ENCODE measurements around the gene ZNF787. TPM values are rescaled to one million over a fixed set of nuclear protein-coding genes. Genes with fewer than 3 reads are reported as not detected.
A peak's percentile ranks its signal among the peaks of the same experiment; 100 is the strongest.

Gene ZNF787
- total and polyA plus RNA-seq, 2 donors (not counting 3 experiments of a cell fraction or from before 2014, with no cell fraction given): 11.6 to 32.7 TPM

DNA sequence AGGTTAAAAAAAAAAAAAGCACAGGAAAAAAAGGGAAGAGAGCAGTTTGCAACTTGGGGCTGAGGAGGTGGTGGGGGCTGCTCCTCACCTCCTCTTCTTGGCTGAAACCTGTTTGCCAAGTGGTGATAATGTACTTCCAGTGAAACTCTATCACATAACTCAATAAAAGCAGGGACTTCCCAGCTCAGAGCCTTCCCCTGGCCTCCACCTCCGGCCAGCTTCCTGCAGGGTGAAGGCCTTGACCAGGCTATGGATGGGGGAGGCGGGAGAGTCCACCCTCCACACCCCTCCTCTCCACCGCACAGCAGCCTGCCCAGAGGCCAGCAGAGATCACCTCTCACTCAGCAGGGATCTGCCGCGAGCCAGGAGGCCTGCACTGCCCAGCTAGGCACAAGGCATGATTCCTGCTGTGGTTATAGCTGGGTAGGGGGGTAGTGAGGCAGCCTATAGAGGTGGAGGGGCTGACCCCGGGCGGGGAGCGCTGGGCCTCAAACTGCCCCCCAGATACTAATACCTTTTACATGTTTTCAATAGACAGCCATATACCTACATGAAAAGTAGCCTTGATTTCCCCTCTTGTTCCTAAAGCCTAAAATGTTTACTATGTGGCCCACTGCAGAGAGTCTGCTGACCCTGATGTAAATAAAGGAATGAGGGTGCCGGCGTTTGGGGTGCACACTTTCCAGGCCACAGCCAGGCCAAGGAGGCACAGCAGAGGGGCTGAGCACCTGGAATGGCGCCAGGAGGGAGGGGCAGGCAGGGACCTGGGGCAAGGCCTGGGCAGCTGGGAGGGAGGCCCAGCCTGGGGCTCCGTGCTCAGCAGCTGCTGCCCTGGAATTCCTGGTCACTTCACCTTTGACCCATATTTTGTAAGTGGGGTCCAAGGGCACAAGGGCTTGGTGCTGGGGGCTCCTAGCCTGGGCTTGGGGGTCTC lies 10.3 kb downstream of the ZNF787 start:
- Histone ChIP-seq H3K4me1 (ENCODE audit: control insufficient read depth, extremely low read depth, insufficient read depth, low read length) (peaks cover 32% of the 10 kb centered on the region), H3K9me1 (replicated peaks; ENCODE audit: control insufficient read depth, extremely low read depth, insufficient read depth, low read length) (no peaks in the 10 kb centered on the region), H2AFZ (ENCODE audit: low read depth, low read length) (no peak overlapping the region), H3K36me3 (ENCODE audit: control insufficient read depth in 2 of 2, extremely low read depth in 1 of 2, insufficient read depth in 2 of 2, low read length in 2 of 2) (no peaks in the 10 kb centered on the region), H3K4me3 (replicated peaks in 1 of 3; ENCODE audit: insufficient read depth in 1 of 3, low read depth in 1 of 3, low read length in 3 of 3) (no peak overlapping the region), H3K4me2 (ENCODE audit: insufficient read depth, low read length) (peak overlapping the region; percentile 28), H3K9ac (replicated peaks; ENCODE audit: extremely low read depth, insufficient read depth, low read length) (no peak overlapping the region), H3K27ac (ENCODE audit: insufficient read depth, low read depth, low read length) (no peak overlapping the region), H3K27me3 (ENCODE audit: control insufficient read depth in 2 of 2, insufficient read depth in 2 of 2, low read length in 2 of 2) (no peaks in the 10 kb centered on the region), H4K20me1 (replicated peaks; ENCODE audit: control insufficient read depth, extremely low read depth, insufficient read depth, low read length) (no peaks in the 10 kb centered on the region), H3K9me3 (replicated peaks; ENCODE audit: control insufficient read depth, insufficient read depth, low read length) (no peaks in the 10 kb centered on the region), H3K79me2 (ENCODE audit: control insufficient read depth, insufficient read depth, low read length) (peaks cover 93% of the 10 kb centered on the region)
- DNase-seq (ENCODE audit: low read depth, low spot score) (peak; percentile 61), FAIRE-seq (peak; percentile 86)
- ChIA-PET CTCF (interaction anchor here (1.2 to 2.5 kb wide), 3 partner anchors 30 to 61 kb away, joined by 3 to 6 read pairs (median 6); no protein-coding TSS in a partner anchor), POLR2A (no interaction called here)
- BruUV-seq (replicated peaks): no TSS peak
- dilution Hi-C loops (cut with MboI; ENCODE audit: extremely low pct_ligation_motif_present, low sequenced_read_pairs) (no loop called here), intact Hi-C loops (cut with micrococcal nuclease) (loop anchor here (1.0 to 2.0 kb wide), 2 partner anchors 10 to 30 kb away; partner anchors contain the start of gene ZNF444)
- TF ChIP-seq EZH2 (IDR thresholded peaks at IDR 0.05; ENCODE audit: borderline replicate concordance, low read depth, low read length, severe bottlenecking): no peak
- TF ChIP-seq, protein P1, sequence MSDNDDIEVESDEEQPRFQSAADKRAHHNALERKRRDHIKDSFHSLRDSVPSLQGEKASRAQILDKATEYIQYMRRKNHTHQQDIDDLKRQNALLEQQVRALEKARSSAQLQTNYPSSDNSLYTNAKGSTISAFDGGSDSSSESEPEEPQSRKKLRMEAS (IDR thresholded peaks at IDR 0.05; ENCODE audit: insufficient read depth, insufficient read length): no peak
- TF ChIP-seq POLR2A (IDR thresholded peaks at IDR 0.05; ENCODE audit: low read depth, low read length): no peak

GRCh38 chr19:56109226-56109625 lies 11.9 kb downstream of the ZNF787 start:
- TF ChIP-seq EZH2 (IDR thresholded peaks at IDR 0.05; ENCODE audit: borderline replicate concordance, low read depth, low read length, severe bottlenecking) (no peak), GATA2 (IDR thresholded peaks at IDR 0.05; ENCODE audit: insufficient read depth, insufficient read length, low read depth, low read length) (no peak), POLR2AphosphoS5 (IDR thresholded peaks at IDR 0.05; ENCODE audit: insufficient read depth, low read depth, low read length) (no peak), POLR2A (IDR thresholded peaks at IDR 0.05; ENCODE audit: low read depth, low read length) (no peak), FOS (IDR thresholded peaks at IDR 0.05; ENCODE audit: borderline replicate concordance, insufficient read depth, low read length) (no peak), JUN (IDR thresholded peaks at IDR 0.05; ENCODE audit: borderline replicate concordance, insufficient read depth, insufficient read length, low read depth) (no peak), MYC (IDR thresholded peaks at IDR 0.05; ENCODE audit: low read depth, low read length) (no peak)
- TF ChIP-seq, protein P1 (IDR thresholded peaks at IDR 0.05; ENCODE audit: insufficient read depth, insufficient read length): no peak
- TF ChIP-seq, protein P2, sequence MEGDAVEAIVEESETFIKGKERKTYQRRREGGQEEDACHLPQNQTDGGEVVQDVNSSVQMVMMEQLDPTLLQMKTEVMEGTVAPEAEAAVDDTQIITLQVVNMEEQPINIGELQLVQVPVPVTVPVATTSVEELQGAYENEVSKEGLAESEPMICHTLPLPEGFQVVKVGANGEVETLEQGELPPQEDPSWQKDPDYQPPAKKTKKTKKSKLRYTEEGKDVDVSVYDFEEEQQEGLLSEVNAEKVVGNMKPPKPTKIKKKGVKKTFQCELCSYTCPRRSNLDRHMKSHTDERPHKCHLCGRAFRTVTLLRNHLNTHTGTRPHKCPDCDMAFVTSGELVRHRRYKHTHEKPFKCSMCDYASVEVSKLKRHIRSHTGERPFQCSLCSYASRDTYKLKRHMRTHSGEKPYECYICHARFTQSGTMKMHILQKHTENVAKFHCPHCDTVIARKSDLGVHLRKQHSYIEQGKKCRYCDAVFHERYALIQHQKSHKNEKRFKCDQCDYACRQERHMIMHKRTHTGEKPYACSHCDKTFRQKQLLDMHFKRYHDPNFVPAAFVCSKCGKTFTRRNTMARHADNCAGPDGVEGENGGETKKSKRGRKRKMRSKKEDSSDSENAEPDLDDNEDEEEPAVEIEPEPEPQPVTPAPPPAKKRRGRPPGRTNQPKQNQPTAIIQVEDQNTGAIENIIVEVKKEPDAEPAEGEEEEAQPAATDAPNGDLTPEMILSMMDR (IDR thresholded peaks at IDR 0.05; ENCODE audit: extremely low read depth in 1 of 2, insufficient read depth in 1 of 2, low read depth in 1 of 2, low read length in 2 of 2): no peak
- Histone ChIP-seq H3K9ac (replicated peaks; ENCODE audit: extremely low read depth, insufficient read depth, low read length) (no peak overlapping the region), H3K4me2 (ENCODE audit: insufficient read depth, low read length) (no peak overlapping the region), H3K27me3 (ENCODE audit: control insufficient read depth in 2 of 2, insufficient read depth in 2 of 2, low read length in 2 of 2) (no peaks in the 10 kb centered on the region), H3K79me2 (ENCODE audit: control insufficient read depth, insufficient read depth, low read length) (peaks cover 94% of the 10 kb centered on the region), H3K4me1 (ENCODE audit: control insufficient read depth, extremely low read depth, insufficient read depth, low read length) (peaks cover 28% of the 10 kb centered on the region), H3K9me3 (replicated peaks; ENCODE audit: control insufficient read depth, insufficient read depth, low read length) (no peaks in the 10 kb centered on the region), H3K4me3 (replicated peaks in 1 of 3; ENCODE audit: insufficient read depth in 1 of 3, low read depth in 1 of 3, low read length in 3 of 3) (no peak overlapping the region), H2AFZ (ENCODE audit: low read depth, low read length) (no peak overlapping the region), H3K36me3 (ENCODE audit: control insufficient read depth in 2 of 2, extremely low read depth in 1 of 2, insufficient read depth in 2 of 2, low read length in 2 of 2) (no peaks in the 10 kb centered on the region), H3K9me1 (replicated peaks; ENCODE audit: control insufficient read depth, extremely low read depth, insufficient read depth, low read length) (no peaks in the 10 kb centered on the region), H4K20me1 (replicated peaks; ENCODE audit: control insufficient read depth, extremely low read depth, insufficient read depth, low read length) (no peaks in the 10 kb centered on the region), H3K27ac (ENCODE audit: insufficient read depth, low read depth, low read length) (no peak overlapping the region)
- intact Hi-C loops (cut with micrococcal nuclease): no loop called here
- dilution Hi-C loops (cut with MboI; ENCODE audit: extremely low pct_ligation_motif_present, low sequenced_read_pairs): no loop called here
- ChIA-PET CTCF (interaction anchor here (1.5 kb wide), 1 partner anchor 62 kb away, joined by 3 read pairs; no protein-coding TSS in a partner anchor), POLR2A (interaction anchor here (0.6 kb wide), 1 partner anchor 899 kb away, joined by 5 read pairs; no protein-coding TSS in a partner anchor)
- DNase-seq (ENCODE audit: low read depth, low spot score) (no peak), FAIRE-seq (no peak)
- BruUV-seq (replicated peaks): no TSS peak

All from endothelial cell of umbilical vein (primary cell).